Muscle of leg (tissue), 11 donors: ENCODE data around the gene NFE2L3. TPM values are rescaled to one million over a fixed set of nuclear protein-coding genes. Genes with fewer than 3 reads are reported as not detected.

Experiments used
- DNase-seq: peaks from one replicate; pipeline ENCODE4 v3.0.0; 2013
- H3K27ac ChIP-seq: one replicate; pipeline ENCODE4 v1.5.1; 2013; ENCODE audit warnings: mild to moderate bottlenecking, low read length, control low read depth
- H3K27me3 ChIP-seq: one replicate; pipeline ENCODE4 v1.6.1; 2013; ENCODE audit warnings: low read length; ENCODE audit not compliant: control insufficient read depth, insufficient read depth
- H3K36me3 ChIP-seq: one replicate; pipeline ENCODE4 v1.6.1; 2013; ENCODE audit warnings: low read length; ENCODE audit not compliant: control insufficient read depth, insufficient read depth
- H3K4me1 ChIP-seq: one replicate; pipeline ENCODE4 v1.6.1; 2013; ENCODE audit warnings: low read length; ENCODE audit not compliant: control insufficient read depth, insufficient read depth
- H3K4me3 ChIP-seq: one replicate; pipeline ENCODE4 v1.5.1; 2013; ENCODE audit warnings: low read length, control low read depth
- H3K9me3 ChIP-seq: replicated peaks from 2 replicates; pipeline ENCODE4 v1.6.1; 2013; ENCODE audit warnings: low read depth, low read length; ENCODE audit not compliant: control insufficient read depth
- WGBS: methylation state at CpG from one replicate; pipeline ENCODE4 v1.1.5; 2013; ENCODE audit warnings: missing lambda C conversion rate; ENCODE audit not compliant: insufficient coverage; 5-methylcytosine and 5-hydroxymethylcytosine counted together
- polyA plus RNA-seq, 8 donors: library from polyadenylated mRNA; unstranded; fragments of 120-200 nt; gene quantifications; one replicate each; pipeline versions ENCODE4 v1.2.1 to v1.2.3, GENCODE V29; 2013; ENCODE audit warnings: inconsistent platforms in 1 of 8, low replicate concordance in 1 of 8; ENCODE audit not compliant: insufficient read length in 8 of 8, insufficient read depth in 1 of 8
- total RNA-seq: library from RNA; stranded (reverse); fragments of 120-200 nt; gene quantifications from one replicate; pipeline ENCODE4 v1.2.4, GENCODE V29; 2013

NFE2L3 gene
- total and polyA plus RNA-seq, 9 donors = 0.44 to 6.4 (median 2.5) TPM

DNA sequence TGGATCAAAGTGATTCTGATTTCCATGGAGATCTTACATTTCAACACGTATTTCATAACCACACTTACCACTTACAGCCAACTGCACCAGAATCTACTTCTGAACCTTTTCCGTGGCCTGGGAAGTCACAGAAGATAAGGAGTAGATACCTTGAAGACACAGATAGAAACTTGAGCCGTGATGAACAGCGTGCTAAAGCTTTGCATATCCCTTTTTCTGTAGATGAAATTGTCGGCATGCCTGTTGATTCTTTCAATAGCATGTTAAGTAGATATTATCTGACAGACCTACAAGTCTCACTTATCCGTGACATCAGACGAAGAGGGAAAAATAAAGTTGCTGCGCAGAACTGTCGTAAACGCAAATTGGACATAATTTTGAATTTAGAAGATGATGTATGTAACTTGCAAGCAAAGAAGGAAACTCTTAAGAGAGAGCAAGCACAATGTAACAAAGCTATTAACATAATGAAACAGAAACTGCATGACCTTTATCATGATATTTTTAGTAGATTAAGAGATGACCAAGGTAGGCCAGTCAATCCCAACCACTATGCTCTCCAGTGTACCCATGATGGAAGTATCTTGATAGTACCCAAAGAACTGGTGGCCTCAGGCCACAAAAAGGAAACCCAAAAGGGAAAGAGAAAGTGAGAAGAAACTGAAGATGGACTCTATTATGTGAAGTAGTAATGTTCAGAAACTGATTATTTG is 33.3 kb downstream of the NFE2L3 start:
- H3K4me1 ChIP-seq = peaks cover 3% of the 10 kb centered on the region
- 100% methylated on average over 2 of the region's 10 CpGs for WGBS
- H3K27me3 ChIP-seq = peaks cover 2% of the 10 kb centered on the region
- H3K9me3 ChIP-seq = no peaks in the 10 kb centered on the region
- no peak overlapping the region for H3K27ac ChIP-seq
- DNase-seq = no peak
- H3K36me3 ChIP-seq = peaks cover 7% of the 10 kb centered on the region
- H3K4me3 ChIP-seq = no peak overlapping the region

GRCh38 chr7:26185844-26186180 is 33.8 kb downstream of the NFE2L3 start:
- Histone ChIP-seq H3K9me3 (no peaks in the 10 kb centered on the region), H3K27ac (no peak overlapping the region), H3K36me3 (peaks cover 11% of the 10 kb centered on the region), H3K27me3 (peaks cover 2% of the 10 kb centered on the region), H3K4me1 (peaks cover 3% of the 10 kb centered on the region), H3K4me3 (no peak overlapping the region)
- WGBS = no CpG with 5 or more reads among the region's 1 CpG
- DNase-seq = no peak

DNA sequence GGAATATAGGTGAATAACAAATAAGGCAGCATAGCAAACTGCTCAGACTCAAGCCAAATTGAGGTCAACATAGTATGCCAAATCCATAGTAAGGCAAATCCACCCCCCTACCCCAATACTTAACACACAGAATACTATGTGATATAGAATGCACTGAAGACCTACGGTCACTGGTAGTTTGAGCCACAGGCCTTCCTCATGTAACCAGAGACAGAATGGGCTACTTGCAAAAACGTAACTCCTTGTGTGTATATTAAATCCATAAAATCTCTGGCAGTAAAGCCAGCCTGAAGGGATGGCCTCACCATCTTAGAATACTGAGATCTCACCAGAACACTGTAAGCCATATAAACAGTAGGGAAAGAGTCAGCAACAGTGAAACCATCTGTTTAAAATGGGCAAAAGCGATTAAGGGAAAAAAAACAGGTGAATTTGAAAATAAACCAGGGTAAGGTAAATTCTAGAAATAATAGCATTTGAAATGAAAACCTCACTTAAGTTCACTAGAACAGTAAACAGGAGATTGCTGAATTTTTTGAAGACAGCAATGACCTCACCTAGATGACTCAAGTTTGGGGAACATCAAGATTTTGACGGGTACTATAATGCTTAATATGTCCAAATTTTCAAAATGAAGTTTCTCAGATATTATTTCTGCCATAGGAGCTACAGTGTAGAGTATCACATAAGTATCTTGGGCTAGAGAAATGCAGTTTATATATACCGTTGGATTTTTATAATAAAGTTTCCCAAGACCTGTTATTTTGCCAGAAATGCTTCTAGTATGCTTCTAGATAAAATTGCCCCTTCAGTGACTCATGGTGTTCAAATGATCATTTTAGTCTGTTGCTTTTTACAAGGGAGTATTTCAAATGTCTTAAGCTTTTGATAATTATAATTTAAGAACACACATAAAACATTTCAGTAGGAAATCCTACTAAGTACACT is 34.6 kb downstream of the NFE2L3 start:
- H3K36me3 ChIP-seq = peaks cover 15% of the 10 kb centered on the region

DNA sequence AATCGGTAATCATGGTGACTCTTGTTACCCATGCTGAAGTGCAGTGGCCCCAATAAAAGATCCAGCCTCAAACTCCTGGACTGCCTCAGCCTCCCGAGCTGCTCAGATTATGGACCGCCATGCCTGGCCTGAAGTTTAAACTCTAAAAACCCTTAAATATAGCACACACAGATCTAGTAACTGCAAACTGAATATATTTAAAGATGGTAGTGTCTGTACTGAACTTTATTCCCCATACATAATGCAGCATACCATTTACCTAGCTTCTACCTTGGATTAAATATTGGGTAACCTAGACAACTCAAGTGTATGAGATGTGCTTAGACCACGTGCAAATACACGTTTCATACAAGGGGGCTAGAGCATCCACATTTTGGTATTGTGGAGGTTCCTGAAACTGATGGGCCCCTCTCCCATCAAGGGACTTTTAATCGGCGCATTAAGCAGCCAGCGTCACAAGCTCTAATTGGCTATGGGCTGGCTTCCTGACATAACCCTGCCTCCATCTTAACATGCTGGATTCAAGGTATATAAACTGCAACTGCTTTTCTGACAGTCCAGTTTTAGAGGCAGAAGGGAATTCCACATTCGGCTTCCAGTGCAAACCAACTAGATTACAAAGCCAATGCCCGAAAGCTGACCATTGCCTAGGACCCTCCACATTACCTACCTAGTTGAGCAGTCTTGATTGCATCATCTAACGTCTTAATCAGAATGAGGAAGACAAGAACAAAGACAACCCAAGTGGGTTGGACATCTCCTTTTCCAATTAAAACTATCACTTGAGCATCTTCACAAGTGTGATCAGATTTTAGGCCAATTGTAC is 35.6 kb downstream of the NFE2L3 start:
- H3K27me3 ChIP-seq = no peaks in the 10 kb centered on the region
- H3K4me3 ChIP-seq = no peak overlapping the region
- DNase-seq = no peak
- H3K9me3 ChIP-seq = no peaks in the 10 kb centered on the region
- 74% methylated on average over 6 of the region's 11 CpGs for WGBS
- H3K4me1 ChIP-seq = no peaks in the 10 kb centered on the region
- H3K36me3 ChIP-seq = peaks cover 21% of the 10 kb centered on the region
- H3K27ac ChIP-seq = no peak overlapping the region

More for the DNA sequence above, 34.6 kb downstream of the NFE2L3 start:
- no CpG with 5 or more reads among the region's 5 CpGs for WGBS
- no peaks in the 10 kb centered on the region for H3K27me3 ChIP-seq
- no peaks in the 10 kb centered on the region for H3K9me3 ChIP-seq
- no peak overlapping the region for H3K4me3 ChIP-seq
- H3K4me1 ChIP-seq = peaks cover 3% of the 10 kb centered on the region
- H3K27ac ChIP-seq = no peak overlapping the region
- DNase-seq = no peak

GRCh38 chr7:26188206-26188956 is 36.4 kb downstream of the NFE2L3 start:
- H3K27me3 ChIP-seq = no peaks in the 10 kb centered on the region
- DNase-seq = no peak
- H3K4me3 ChIP-seq = no peak overlapping the region
- peaks cover 28% of the 10 kb centered on the region for H3K36me3 ChIP-seq
- no peak overlapping the region for H3K27ac ChIP-seq
- WGBS = no CpG with 5 or more reads among the region's 9 CpGs
- no peaks in the 10 kb centered on the region for H3K4me1 ChIP-seq
- no peaks in the 10 kb centered on the region for H3K9me3 ChIP-seq

GRCh38 chr7:26188957-26189541 is 37.1 kb downstream of the NFE2L3 start:
- no peaks in the 10 kb centered on the region for H3K4me1 ChIP-seq
- DNase-seq = no peak
- H3K27ac ChIP-seq = no peak overlapping the region
- peaks cover 34% of the 10 kb centered on the region for H3K36me3 ChIP-seq
- H3K27me3 ChIP-seq = no peaks in the 10 kb centered on the region
- WGBS = no CpG with 5 or more reads among the region's 3 CpGs
- no peak overlapping the region for H3K4me3 ChIP-seq
- H3K9me3 ChIP-seq = no peaks in the 10 kb centered on the region

DNA sequence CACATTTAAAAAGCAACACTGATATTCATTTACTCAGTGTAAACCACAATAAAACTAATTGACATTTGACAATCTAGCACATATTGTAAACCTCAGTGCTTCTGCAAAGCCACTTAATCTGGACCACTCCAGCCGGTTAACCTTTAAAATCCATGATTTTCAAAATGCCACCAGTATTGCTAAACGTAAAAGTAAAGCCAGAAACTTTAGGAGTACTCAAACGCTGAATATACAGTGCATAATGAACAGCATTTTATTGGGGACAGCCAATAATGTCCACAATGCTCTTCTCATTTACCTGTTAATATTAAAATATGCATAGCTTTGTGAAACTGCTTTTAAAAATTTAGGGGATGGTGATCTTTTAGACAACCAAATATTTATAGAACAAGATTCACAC is 37.7 kb downstream of the NFE2L3 start:
- no peak for DNase-seq
- no peak overlapping the region for H3K4me3 ChIP-seq
- no peaks in the 10 kb centered on the region for H3K9me3 ChIP-seq
- no peaks in the 10 kb centered on the region for H3K27me3 ChIP-seq
- H3K4me1 ChIP-seq = no peaks in the 10 kb centered on the region
- H3K27ac ChIP-seq = no peak overlapping the region
- no CpG with 5 or more reads among the region's 3 CpGs for WGBS
- peaks cover 39% of the 10 kb centered on the region for H3K36me3 ChIP-seq

- peaks cover 44% of the 10 kb centered on the region for H3K36me3 ChIP-seq
- no peak overlapping the region for H3K4me3 ChIP-seq
- no peaks in the 10 kb centered on the region for H3K9me3 ChIP-seq
- no peak overlapping the region for H3K27ac ChIP-seq
- no peaks in the 10 kb centered on the region for H3K4me1 ChIP-seq
- WGBS = no CpG with 5 or more reads among the region's 1 CpG
- no peaks in the 10 kb centered on the region for H3K27me3 ChIP-seq
- DNase-seq = no peak
Measured at GRCh38 chr7:26190417-26190869, 38.4 kb downstream of the NFE2L3 start.

DNA sequence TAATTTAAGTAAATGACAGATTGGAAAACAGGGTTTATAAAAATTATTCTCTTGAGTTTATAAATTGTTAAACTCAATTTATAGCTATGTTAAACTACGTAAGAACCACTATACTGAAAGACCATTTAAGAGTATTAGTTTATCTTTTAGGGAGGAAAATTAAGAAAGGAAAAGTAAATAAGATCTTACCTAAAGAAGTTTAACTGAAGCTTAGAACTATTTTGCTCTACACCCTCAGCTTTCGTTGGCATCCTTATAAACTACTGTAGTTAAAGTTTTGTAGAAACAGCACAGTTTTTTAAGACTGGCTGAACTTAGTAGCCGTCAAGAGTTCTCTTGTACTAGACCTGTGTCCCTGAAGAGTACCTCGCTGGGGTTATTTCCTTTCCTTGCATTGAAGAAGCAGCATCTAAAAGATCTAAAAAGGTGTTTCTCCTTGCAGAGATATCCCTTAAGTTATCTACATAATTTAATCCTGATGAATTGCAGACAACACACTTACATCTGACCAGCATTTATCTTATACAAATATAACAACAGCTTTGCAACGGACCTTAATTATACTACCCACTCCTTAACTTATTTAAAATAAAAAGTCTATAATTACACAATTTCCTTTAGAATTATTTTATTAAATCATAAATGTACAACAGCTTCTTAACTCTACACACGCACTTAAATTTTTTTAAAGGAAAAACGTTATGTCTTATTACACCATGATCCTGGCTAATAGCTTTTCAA is 39.4 kb downstream of the NFE2L3 start:
- DNase-seq = no peak
- 67% methylated on average over 1 of the region's 7 CpGs for WGBS
- Histone ChIP-seq H3K36me3 (peaks cover 52% of the 10 kb centered on the region), H3K27me3 (no peaks in the 10 kb centered on the region), H3K9me3 (no peaks in the 10 kb centered on the region), H3K4me1 (peaks cover 2% of the 10 kb centered on the region), H3K27ac (no peak overlapping the region), H3K4me3 (no peak overlapping the region)
